ENCODE data around the gene GLRA3. TPM values are rescaled to one million over a fixed set of nuclear protein-coding genes. Genes with fewer than 3 reads are reported as not detected.

The GLRA3 gene
- polyA plus RNA-seq, 1 donor (not counting 4 experiments of a cell fraction or from before 2014, with no cell fraction given), result not detected

DNA sequence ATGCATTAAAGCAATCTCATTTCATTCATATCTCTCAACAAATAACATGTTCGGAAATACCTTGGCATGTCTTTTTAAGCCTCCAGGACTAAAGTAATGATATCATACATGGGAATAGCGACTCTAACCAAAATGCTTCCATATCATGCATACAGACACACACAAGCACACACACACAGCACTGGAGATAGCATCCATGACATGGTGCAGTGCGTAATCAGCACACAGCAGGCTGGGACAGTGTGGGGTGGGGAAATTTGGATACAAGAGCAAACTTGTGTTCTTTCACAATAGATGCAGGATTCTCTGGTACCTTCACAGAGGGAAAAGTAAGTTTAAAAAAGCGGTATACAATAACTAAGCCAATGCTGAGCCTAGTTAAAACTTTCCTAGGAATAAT lies 174.4 kb downstream of the GLRA3 start:
- Histone ChIP-seq H3K9me3 (ENCODE audit: control insufficient read depth, low read depth, low read length) (no peaks in the 10 kb centered on the region), H3K9me1 (ENCODE audit: control insufficient read depth, extremely low read depth, insufficient read depth, low read length) (no peaks in the 10 kb centered on the region), H3K27me3 (ENCODE audit: control insufficient read depth, extremely low read depth, insufficient read depth, low read length) (no peaks in the 10 kb centered on the region), H3K4me2 (ENCODE audit: control insufficient read depth, extremely low read depth, insufficient read depth, low read depth, low read length) (no peak overlapping the region), H4K20me1 (ENCODE audit: control insufficient read depth, extremely low read depth, insufficient read depth, low read length) (no peaks in the 10 kb centered on the region), H3K36me3 (ENCODE audit: control insufficient read depth in 2 of 2, extremely low read depth in 1 of 2, insufficient read depth in 2 of 2, low read length in 2 of 2) (no peaks in the 10 kb centered on the region), H2AFZ (ENCODE audit: control insufficient read depth, low read length) (no peak overlapping the region), H3K27ac (ENCODE audit: control insufficient read depth, insufficient read depth, low read length) (no peak overlapping the region), H3K9ac (ENCODE audit: control insufficient read depth, extremely low read depth, insufficient read depth, low read length) (no peak overlapping the region), H3K79me2 (ENCODE audit: control insufficient read depth, insufficient read depth, low read length) (no peaks in the 10 kb centered on the region), H3K4me1 (ENCODE audit: control insufficient read depth, extremely low read depth, insufficient read depth, low read length) (no peaks in the 10 kb centered on the region), H3K4me3 (ENCODE audit: control insufficient read depth in 2 of 3, extremely low read depth in 1 of 3, insufficient read depth in 2 of 3, low read depth in 1 of 3, low read length in 3 of 3) (no peak overlapping the region)
- FAIRE-seq, result no peak
- no peak for TF ChIP-seq EZH2 (IDR thresholded peaks at IDR 0.05; ENCODE audit: low read length)
- TF ChIP-seq, protein P1, sequence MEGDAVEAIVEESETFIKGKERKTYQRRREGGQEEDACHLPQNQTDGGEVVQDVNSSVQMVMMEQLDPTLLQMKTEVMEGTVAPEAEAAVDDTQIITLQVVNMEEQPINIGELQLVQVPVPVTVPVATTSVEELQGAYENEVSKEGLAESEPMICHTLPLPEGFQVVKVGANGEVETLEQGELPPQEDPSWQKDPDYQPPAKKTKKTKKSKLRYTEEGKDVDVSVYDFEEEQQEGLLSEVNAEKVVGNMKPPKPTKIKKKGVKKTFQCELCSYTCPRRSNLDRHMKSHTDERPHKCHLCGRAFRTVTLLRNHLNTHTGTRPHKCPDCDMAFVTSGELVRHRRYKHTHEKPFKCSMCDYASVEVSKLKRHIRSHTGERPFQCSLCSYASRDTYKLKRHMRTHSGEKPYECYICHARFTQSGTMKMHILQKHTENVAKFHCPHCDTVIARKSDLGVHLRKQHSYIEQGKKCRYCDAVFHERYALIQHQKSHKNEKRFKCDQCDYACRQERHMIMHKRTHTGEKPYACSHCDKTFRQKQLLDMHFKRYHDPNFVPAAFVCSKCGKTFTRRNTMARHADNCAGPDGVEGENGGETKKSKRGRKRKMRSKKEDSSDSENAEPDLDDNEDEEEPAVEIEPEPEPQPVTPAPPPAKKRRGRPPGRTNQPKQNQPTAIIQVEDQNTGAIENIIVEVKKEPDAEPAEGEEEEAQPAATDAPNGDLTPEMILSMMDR (optimal IDR thresholded peaks at IDR 0.05 in 1 of 3, IDR thresholded peaks at IDR 0.05 in 1 of 3, conservative IDR thresholded peaks at IDR 0.05 in 1 of 3; ENCODE audit: extremely low read depth in 1 of 3, insufficient read depth in 2 of 3, low read length in 3 of 3), result no peak
- no peak for DNase-seq (ENCODE audit: low read depth, low spot score)
- dilution Hi-C loops (cut with MboI; ENCODE audit: extremely low pct_ligation_motif_present, low sequenced_read_pairs), result no loop called here

DNA sequence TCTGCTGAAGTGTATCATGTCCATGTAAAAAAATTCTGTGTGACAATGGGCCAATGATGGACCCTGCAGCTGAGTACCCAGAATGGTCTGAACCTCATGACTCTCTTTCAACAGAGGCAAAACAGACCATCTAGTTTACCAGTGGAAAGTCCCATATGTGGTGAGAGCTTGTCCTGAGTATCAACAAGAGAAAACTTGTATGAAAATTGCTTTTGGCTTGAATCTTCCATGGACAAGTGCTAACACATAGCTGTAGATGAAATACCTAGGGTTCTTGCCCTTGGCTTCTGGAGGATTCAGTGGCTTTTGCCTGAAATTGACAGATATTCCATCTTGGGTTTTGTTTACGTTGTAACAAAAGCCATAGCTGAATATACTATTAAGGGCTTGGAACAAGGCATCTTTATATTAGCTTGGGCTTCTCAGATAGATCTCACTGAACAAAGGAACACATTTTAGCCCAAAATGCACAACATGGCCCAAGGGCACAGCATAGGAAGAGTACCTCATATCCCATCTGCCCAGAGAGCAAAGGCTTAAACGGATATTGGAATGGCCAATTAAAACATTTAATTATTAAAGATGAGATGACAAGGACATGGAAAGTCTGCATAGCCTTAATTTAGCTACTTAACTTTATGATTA lies 178.2 kb downstream of the GLRA3 start:
- H3K79me2 ChIP-seq (ENCODE audit: control insufficient read depth, insufficient read depth, low read length), result no peaks in the 10 kb centered on the region
- H3K36me3 ChIP-seq (ENCODE audit: control insufficient read depth in 2 of 2, extremely low read depth in 1 of 2, insufficient read depth in 2 of 2, low read length in 2 of 2), result no peaks in the 10 kb centered on the region
- no peak overlapping the region for H3K9ac ChIP-seq (ENCODE audit: control insufficient read depth, extremely low read depth, insufficient read depth, low read length)
- H2AFZ ChIP-seq (ENCODE audit: control insufficient read depth, low read length), result no peak overlapping the region
- TF ChIP-seq, protein P1 (optimal IDR thresholded peaks at IDR 0.05 in 1 of 3, IDR thresholded peaks at IDR 0.05 in 1 of 3, conservative IDR thresholded peaks at IDR 0.05 in 1 of 3; ENCODE audit: extremely low read depth in 1 of 3, insufficient read depth in 2 of 3, low read length in 3 of 3), result no peak
- DNase-seq (ENCODE audit: low read depth, low spot score) (no peak), FAIRE-seq (peak; percentile 64)
- no peaks in the 10 kb centered on the region for H3K27me3 ChIP-seq (ENCODE audit: control insufficient read depth, extremely low read depth, insufficient read depth, low read length)
- H3K9me1 ChIP-seq (ENCODE audit: control insufficient read depth, extremely low read depth, insufficient read depth, low read length), result no peaks in the 10 kb centered on the region
- no peak overlapping the region for H3K27ac ChIP-seq (ENCODE audit: control insufficient read depth, insufficient read depth, low read length)
- H3K9me3 ChIP-seq (ENCODE audit: control insufficient read depth, low read depth, low read length), result no peaks in the 10 kb centered on the region
- no peaks in the 10 kb centered on the region for H4K20me1 ChIP-seq (ENCODE audit: control insufficient read depth, extremely low read depth, insufficient read depth, low read length)
- H3K4me3 ChIP-seq (ENCODE audit: control insufficient read depth in 2 of 3, extremely low read depth in 1 of 3, insufficient read depth in 2 of 3, low read depth in 1 of 3, low read length in 3 of 3), result no peak overlapping the region
- no peak overlapping the region for H3K4me2 ChIP-seq (ENCODE audit: control insufficient read depth, extremely low read depth, insufficient read depth, low read depth, low read length)
- no peaks in the 10 kb centered on the region for H3K4me1 ChIP-seq (ENCODE audit: control insufficient read depth, extremely low read depth, insufficient read depth, low read length)
- dilution Hi-C loops (cut with MboI; ENCODE audit: extremely low pct_ligation_motif_present, low sequenced_read_pairs), result no loop called here
